Measurements from ENCODE around the gene ABHD17C. TPM values are rescaled to one million over a fixed set of nuclear protein-coding genes. Genes with fewer than 3 reads are reported as not detected.

ABHD17C gene
- total RNA-seq, 4 donors from 2014 or later = 0.29 to 13.6 (median 6.5) TPM

DNA sequence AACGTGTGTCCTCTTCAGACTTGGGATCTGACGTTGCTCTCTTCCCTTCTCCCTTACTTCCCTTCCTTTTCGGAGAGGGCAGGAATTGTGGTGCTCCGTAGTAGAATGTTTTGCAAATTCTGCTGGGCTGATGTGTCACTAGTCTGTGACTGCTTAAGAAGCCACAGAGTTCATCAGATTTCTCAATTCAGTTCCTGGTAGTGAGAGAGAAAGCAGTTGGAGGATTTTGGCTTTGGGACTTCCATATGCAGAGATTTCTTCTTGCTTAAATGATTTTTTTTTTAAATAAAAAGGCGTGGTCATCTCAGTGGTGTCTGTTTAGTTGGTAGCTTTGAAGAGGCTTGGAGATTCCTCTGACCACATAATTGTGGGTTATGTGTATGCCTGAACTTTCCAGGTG, 94.2 kb downstream of the ABHD17C start:
- H3K27me3 ChIP-seq = no peaks in the 10 kb centered on the region
- no peaks in the 10 kb centered on the region for H3K4me1 ChIP-seq
- no peak overlapping the region for H3K4me3 ChIP-seq
- no peaks in the 10 kb centered on the region for H3K9me3 ChIP-seq
- no peak overlapping the region for H3K27ac ChIP-seq
- no peak for DNase-seq
- TF ChIP-seq, protein P1, sequence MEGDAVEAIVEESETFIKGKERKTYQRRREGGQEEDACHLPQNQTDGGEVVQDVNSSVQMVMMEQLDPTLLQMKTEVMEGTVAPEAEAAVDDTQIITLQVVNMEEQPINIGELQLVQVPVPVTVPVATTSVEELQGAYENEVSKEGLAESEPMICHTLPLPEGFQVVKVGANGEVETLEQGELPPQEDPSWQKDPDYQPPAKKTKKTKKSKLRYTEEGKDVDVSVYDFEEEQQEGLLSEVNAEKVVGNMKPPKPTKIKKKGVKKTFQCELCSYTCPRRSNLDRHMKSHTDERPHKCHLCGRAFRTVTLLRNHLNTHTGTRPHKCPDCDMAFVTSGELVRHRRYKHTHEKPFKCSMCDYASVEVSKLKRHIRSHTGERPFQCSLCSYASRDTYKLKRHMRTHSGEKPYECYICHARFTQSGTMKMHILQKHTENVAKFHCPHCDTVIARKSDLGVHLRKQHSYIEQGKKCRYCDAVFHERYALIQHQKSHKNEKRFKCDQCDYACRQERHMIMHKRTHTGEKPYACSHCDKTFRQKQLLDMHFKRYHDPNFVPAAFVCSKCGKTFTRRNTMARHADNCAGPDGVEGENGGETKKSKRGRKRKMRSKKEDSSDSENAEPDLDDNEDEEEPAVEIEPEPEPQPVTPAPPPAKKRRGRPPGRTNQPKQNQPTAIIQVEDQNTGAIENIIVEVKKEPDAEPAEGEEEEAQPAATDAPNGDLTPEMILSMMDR (IDR thresholded peaks at IDR 0.05) = no peak
- TF ChIP-seq POLR2A (IDR thresholded peaks at IDR 0.05) = no peak
- no peaks in the 10 kb centered on the region for H3K36me3 ChIP-seq
- intact Hi-C loops (cut with DNase I; ENCODE audit: low total_unique reads) = no loop called here

DNA sequence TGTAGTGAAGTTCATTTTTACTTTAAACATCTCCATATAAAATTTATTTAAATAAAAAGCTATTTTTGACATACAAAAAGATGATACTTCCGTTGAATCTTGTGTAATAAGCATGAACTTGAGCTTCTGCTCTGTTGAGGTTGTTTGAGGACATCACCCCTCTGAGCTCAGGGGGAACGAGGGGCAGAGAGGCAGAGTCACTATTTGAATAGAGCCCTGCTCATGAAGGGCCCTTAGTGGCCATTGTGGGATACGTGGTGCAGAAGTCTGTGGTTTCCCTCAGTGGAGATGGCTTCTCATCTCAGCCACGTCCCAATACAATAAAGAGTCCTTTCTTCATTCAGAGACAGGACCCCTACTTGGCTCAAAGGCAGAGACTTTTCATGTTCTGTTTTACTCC, 94.7 kb downstream of the ABHD17C start:
- no peak for TF ChIP-seq POLR2A (IDR thresholded peaks at IDR 0.05)
- TF ChIP-seq, protein P1 (IDR thresholded peaks at IDR 0.05) = no peak
- no peak for DNase-seq
- H3K4me1 ChIP-seq = no peaks in the 10 kb centered on the region
- intact Hi-C loops (cut with DNase I; ENCODE audit: low total_unique reads) = no loop called here
- H3K27me3 ChIP-seq = no peaks in the 10 kb centered on the region
- no peaks in the 10 kb centered on the region for H3K36me3 ChIP-seq
- H3K27ac ChIP-seq = no peak overlapping the region
- H3K4me3 ChIP-seq = no peak overlapping the region
- no peaks in the 10 kb centered on the region for H3K9me3 ChIP-seq

DNA sequence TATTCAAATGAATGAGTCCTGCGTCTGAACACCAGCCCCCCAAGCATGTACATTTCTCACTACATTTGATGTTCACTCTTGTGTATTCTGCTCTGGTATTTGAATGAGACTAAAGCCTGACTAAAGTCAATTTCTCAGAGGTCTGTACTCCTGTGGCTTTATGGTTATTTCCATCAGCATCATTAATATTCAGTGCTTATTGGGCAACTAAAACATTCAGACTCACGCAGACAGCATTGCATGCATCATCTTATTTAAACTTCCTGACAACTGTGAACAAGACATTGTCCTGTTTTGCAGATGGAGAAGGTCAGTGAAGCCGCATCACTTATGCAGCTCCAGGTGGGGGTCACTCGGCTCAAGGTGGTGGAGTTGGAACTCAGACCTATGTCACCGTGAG, 95.1 kb downstream of the ABHD17C start:
- H3K9me3 ChIP-seq = no peaks in the 10 kb centered on the region
- intact Hi-C loops (cut with DNase I; ENCODE audit: low total_unique reads) = no loop called here
- H3K4me3 ChIP-seq = no peak overlapping the region
- H3K4me1 ChIP-seq = no peaks in the 10 kb centered on the region
- no peak for DNase-seq
- no peaks in the 10 kb centered on the region for H3K27me3 ChIP-seq
- no peaks in the 10 kb centered on the region for H3K36me3 ChIP-seq
- no peak for TF ChIP-seq POLR2A (IDR thresholded peaks at IDR 0.05)
- TF ChIP-seq, protein P1 (IDR thresholded peaks at IDR 0.05) = no peak
- H3K27ac ChIP-seq = no peak overlapping the region

DNA sequence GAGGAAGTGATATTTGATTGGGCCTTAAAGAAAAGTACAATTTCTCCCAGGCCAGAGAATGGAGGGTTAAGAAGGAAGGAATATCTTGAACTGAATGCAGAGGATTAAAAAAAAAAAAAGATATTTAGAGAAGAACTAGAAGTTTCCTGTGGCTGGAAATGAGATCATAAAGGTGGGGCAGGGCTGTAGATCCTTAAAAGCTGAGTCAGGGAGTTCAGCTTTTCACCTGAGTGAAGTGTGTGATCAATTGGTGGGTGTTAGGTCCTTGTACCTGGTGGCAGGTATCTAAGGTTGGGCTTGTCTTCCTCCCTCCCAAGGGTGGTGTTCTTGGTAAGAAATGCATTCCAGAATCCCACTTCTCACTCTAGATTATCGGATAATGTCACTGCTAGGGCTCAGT, 95.9 kb downstream of the ABHD17C start:
- H3K27me3 ChIP-seq = no peaks in the 10 kb centered on the region

DNA sequence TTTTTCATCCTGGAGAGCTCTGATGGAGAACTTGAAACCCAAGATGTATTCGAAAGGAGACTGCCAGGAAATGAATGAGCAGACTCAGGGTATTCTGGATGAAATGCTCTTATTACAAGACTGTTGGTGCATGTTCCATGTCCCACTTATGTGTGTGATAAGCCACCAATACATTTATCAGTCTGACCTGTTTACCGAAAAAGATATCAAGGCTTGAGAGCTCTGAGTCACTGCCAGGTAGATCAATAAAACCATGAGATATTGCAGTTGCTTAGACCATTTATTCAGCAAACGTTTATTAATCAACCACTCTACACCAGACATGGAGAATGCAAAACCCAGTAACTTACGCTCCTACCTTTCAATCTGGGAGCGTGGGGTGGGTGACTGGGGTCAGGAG, 101.3 kb downstream of the ABHD17C start:
- no peaks in the 10 kb centered on the region for H3K36me3 ChIP-seq
- intact Hi-C loops (cut with DNase I; ENCODE audit: low total_unique reads) = no loop called here
- DNase-seq = no peak
- no peak overlapping the region for H3K27ac ChIP-seq
- no peaks in the 10 kb centered on the region for H3K27me3 ChIP-seq
- TF ChIP-seq POLR2A (IDR thresholded peaks at IDR 0.05) = no peak
- TF ChIP-seq, protein P1 (IDR thresholded peaks at IDR 0.05) = no peak
- H3K4me1 ChIP-seq = no peaks in the 10 kb centered on the region
- H3K9me3 ChIP-seq = no peaks in the 10 kb centered on the region
- H3K4me3 ChIP-seq = no peak overlapping the region

More for the DNA sequence above, 95.9 kb downstream of the ABHD17C start:
- Histone ChIP-seq H3K27ac (no peak overlapping the region), H3K36me3 (no peaks in the 10 kb centered on the region), H3K4me1 (no peaks in the 10 kb centered on the region), H3K4me3 (no peak overlapping the region), H3K9me3 (no peaks in the 10 kb centered on the region)
- TF ChIP-seq, protein P1 (IDR thresholded peaks at IDR 0.05) = no peak
- no peak for TF ChIP-seq POLR2A (IDR thresholded peaks at IDR 0.05)
- intact Hi-C loops (cut with DNase I; ENCODE audit: low total_unique reads) = no loop called here
- no peak for DNase-seq

Data from uterus (tissue), 4 donors.